ELF-1 (cell line): ENCODE measurements around the gene INPP5E.

Experiments
- DNase-seq: peaks from one replicate; pipeline ENCODE4 v3.0.0-alpha.2; 2016; ENCODE audit warnings: low read depth, low spot score

INPP5E gene

GRCh38 chr9:136474021-136474640 lies 34.5 kb upstream of the INPP5E start:
- no peak for DNase-seq

DNA sequence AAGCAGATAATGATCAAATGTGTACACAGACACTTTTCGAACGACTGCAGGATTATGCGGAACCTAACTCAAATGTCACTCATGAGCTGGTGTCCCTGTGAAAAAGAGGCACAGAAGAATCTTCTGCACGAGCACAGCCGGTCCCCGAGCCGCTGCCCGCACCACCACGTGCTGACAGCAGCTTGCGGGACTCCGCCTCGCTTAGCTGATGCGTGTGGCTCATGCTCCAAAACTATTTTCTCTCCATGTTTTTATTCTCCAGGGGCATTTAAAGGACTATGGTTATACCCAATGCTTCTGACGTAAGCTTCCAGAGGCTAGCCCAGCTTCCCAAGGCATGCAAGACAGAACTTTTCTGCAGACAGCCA lies 33.7 kb upstream of the INPP5E start:
- no peak for DNase-seq

DNA sequence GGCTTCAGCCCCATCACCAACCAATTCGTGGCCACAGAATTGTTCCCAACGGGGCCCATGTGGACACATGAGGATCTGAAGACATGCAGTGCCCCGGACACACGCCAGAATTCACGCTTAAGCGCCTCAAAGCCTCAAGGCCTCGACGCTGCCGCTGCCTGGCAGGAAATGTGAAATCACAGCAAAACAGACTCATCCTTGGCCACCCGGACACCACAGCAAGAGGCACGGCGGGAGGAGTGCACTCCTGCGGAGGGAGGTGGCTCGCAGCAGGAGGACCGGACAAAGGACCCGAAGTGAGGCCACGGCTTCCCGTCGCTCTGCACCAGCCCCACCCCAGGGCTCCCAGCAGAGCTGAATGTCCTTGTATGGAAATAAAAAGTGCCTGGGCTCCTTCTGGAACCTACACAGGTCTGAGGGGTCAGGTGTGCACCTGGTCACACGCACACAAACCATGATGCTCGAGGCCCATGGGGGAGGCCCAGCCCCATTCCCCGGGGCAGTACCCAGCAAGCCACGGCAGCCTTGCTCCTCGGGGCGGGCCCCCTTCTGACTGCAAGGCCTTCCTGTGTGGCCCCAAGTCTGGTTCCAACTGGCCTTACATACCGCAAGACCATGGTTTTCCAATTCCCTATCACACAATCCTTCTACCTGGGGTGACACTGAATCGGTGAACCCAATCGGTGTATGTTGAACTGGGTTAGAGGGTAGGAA lies 33.2 kb upstream of the INPP5E start:
- DNase-seq: no peak

DNA sequence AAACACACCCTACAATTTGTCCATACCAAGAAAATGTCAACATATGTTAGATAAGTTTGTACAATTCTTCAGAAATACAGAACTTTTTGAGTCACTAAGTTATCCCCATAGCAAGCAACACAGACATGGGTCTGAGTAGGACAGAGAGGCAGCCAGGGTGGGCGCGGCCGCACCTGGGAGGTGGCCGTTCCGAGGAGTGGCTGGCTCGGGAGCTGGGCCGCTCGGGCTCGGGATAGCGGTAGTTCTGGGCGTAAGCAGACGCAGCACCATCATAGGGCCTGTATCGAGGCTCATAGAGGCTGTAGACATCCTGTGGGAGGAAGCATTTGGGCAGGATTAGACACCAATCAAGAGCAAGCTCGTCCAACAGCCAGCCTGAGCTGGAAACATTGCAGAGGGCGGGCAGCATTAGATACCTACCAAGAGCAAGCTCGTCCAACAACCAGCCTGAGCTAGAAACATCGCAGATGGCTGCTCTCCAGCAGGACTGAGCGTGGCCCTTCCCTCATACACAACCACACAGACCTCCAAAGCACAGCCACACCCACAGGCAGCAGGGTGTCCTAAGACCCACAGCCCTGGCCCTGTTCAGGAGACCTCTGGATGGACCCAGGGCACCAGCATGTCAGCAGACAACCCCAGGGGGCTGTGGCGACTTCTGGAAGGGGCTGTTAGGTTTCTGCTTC lies 32.3 kb upstream of the INPP5E start:
- no peak for DNase-seq

DNA sequence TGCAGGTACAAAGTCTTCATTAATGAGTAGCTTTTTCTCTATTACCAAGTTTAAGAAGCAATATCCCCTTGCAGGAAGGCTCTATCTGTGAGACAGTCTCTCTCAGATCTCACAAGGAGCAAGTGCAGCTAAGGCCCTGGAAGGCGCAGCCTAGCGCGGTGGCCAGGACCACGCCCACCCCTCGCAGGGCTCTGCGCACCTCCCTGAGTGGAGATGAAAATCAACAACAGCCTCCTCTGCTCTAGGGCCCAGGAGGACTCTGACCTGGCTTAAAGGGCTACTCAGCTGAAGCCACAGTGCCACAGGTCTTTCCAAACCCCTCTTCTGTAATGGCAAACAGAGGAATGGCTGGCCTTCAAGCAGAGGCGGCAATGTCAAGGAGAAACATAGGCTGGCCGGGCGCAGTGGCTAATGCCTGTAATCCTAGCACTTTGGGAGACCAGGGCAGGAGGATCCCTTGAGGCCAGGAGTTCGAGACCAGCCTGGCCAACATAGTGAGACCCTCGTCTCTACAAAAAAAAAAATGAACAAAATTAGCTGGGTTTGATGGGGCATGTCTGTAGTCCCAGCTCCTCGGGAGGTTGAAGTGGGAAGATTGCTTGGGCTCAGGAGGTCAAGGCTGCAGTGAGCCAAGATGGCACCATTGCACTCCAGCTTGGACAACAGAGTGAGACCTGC lies 31.3 kb upstream of the INPP5E start:
- DNase-seq: no peak

GRCh38 chr9:136470356-136470755 lies 30.7 kb upstream of the INPP5E start:
- no peak for DNase-seq

DNA sequence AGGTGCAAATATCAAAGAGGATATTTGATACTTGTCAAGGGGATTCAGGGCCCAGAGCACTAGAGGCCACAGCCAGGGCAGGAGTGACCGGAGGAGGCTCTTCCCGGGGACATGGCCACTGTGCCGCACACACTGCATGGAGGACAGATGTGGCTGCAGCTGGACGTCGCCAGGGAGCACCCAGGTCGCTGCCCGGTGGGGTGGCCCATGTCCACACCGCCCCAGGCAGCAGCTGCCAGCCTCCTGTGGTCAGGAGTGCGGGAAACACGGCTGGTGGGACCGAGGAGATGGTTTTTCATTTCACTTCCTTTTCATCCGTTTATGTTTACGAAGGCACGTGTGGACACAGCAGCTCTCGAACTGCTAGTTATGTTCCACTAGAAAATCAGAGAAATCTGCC lies 28.1 kb upstream of the INPP5E start:
- no peak for DNase-seq

DNA sequence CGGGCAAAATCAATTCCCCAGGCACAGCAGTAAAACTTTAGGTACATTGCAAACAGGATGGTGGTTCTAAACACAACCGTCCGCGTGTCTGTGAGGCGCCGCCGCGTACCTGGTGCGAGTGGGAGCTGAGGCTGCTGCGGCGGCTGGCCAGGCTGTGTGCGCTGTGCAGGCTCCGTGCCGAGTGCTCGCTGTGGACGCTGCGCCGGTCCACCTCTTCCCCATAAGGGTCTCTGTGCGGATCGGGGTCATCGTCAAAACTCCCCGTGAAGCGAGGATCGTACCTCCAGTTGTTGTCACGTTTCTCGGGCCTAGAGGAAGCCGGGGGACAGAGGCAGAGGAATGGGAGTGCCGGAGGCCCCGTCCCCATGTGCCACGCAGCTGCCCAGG lies 26.5 kb upstream of the INPP5E start:
- DNase-seq: no peak

DNA sequence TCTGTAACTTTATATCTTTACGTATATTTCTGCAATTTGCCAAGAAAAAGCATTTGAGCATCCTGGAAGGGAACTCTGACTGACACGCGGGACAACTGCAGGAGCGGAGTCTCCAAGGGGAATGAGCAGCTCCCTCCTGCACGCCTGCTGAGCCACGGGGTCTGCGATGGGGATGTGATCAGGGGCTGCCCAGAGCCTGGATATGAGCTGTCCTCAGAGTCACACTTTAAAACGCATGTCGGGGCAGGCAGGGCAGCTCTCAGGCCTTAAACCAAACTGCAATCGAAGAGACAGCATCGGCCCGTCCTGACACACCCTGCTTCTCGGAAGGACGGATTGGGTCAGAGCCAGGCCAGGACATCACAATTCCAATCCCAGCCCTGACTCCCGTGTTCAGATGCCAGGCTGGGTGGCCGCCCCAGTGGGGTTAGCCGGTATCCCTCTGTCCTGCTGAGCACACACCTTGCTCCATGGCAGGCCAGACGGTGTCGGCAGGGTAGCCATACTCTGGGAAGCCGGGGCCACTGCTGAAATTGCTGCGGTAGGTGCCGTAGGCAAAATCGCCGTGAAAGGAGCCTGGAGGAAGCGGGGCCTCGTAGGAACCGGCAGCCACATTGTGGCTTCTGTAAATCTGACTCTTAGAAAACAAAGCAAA lies 26.0 kb upstream of the INPP5E start:
- no peak for DNase-seq

GRCh38 chr9:136464241-136464640 lies 24.6 kb upstream of the INPP5E start:
- no peak for DNase-seq

DNA sequence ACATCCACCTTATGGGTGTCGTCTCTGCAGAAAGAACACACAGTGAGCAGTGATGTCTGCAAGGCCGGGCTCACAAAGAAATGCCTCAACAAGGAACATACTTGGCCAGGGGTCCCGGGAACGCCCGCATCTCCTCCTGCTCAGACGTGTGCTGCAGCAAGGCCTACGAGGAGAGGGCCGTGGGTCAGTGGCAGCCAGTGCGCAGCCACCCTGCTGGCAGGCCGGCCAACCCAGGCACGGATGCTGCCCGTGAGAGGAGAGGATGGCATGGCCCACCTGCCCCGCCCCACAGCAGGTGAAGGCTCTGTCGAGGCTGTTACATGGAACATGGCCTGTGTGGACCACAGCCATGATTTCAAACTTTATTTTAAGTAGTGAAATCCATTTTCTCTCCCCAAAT lies 23.9 kb upstream of the INPP5E start:
- no peak for DNase-seq

- no peak for DNase-seq
Measured at GRCh38 chr9:136462664-136463063, 23.0 kb upstream of the INPP5E start.

GRCh38 chr9:136460772-136461325 lies 21.2 kb upstream of the INPP5E start:
- peak; percentile 19 for DNase-seq

DNA sequence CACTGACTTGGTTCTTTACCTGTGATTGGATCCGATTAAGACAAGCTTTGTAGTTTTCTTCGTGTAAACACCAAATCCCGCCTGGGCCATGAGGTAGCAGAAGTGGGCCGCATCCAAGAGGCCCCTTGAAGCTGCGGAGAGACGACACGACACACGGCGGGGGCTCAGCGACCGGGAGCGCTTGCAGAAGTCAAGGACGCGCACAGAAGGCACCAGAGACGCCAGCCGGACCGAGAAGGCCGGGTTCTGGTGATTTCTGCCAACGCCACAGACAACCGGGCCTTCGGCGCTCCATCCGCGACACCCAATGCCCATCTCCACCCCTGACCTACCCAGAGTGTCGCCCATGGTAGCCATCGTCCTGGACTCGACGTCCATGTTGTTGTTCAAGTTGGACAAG lies 19.8 kb upstream of the INPP5E start:
- DNase-seq: no peak

- no peak for DNase-seq
Measured at GRCh38 chr9:136457326-136457725, 17.7 kb upstream of the INPP5E start.

DNA sequence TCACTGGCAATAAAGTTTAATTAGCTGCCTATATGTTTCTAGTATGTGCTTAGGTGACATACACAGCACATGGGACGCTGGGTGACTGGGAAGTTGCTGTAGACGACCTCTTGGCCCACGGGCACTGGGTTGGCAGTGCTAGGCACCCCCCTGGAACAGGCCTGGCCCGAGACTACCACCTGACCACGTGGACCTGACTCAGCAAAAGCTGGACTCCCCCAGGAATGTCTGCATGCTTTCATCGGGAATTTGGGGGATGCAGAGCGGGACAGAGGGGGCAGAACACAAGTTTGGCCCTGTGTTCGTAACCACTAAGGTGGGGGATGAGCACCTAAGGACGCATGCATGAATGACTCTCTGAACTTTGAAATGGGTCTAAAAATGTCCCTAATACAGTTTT lies 16.6 kb upstream of the INPP5E start:
- no peak for DNase-seq

GRCh38 chr9:136455043-136456002 lies 15.7 kb upstream of the INPP5E start:
- DNase-seq: no peak

DNA sequence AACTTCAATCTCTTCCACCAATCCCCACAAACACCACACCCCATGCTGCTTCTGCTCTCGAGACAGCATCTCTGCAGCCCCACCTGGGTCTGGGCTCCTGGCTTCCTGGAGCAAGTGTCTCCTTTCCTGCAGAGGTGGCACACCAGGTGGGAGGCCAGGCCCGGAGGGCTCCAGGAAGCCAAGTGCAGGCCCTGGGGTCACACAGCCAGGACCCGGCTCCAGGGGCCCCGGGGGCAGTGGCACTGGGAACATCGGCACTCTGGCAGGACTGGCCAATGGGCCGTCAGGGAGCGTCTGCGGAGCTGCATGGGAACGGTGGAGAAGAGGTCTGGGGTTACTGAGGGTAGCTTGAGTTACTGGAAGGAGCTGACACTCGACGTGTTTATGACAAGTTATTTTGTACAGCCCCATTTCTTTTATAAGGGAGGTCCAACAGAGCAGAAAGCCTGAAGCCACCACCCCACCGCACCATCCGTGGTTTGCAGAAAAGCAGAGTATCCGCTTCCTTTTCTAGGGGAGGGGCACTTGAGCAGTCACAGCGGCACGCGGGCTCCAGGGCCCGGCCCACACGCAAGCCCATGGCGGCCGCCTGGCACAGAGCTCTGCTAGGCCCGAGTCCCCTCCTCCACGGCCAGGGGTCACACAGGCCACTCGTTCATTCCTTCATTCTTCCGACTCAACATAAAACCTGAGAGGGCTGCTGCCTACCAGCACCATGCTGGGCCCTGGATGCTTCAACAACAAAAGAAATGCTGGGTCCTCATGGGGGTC lies 14.6 kb upstream of the INPP5E start:
- DNase-seq: no peak

DNA sequence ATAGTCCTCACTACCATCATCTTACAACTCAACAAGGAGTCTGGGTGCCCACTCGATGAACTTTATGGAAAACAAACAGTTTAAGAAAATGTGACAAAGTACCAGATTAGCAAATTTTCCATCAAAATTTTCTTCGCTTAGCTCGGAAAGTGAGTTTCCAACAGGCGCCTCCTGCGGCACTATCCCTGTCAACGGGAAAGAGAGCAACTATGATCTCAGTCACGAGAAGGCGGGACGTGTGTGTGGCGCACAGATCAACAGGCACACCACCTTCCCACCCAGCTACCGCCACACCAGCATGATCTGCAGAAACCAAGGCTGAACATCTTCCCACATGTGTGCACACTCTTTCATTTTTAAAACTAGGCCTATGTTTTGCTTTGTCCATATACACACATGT lies 13.7 kb upstream of the INPP5E start:
- no peak for DNase-seq
